NCI-H1694 (cell line): ENCODE data around the gene CCDC138.
"Not testable (repeated sequence)": the region's sequence is repeated elsewhere in the genome, so short reads cannot be mapped to it uniquely, and the experiment has no call there.

Source experiments
- DNase-seq: peaks from one replicate; lab custom pipeline; 2025; lab: John Stamatoyannopoulos, UW

Gene CCDC138, protein sequence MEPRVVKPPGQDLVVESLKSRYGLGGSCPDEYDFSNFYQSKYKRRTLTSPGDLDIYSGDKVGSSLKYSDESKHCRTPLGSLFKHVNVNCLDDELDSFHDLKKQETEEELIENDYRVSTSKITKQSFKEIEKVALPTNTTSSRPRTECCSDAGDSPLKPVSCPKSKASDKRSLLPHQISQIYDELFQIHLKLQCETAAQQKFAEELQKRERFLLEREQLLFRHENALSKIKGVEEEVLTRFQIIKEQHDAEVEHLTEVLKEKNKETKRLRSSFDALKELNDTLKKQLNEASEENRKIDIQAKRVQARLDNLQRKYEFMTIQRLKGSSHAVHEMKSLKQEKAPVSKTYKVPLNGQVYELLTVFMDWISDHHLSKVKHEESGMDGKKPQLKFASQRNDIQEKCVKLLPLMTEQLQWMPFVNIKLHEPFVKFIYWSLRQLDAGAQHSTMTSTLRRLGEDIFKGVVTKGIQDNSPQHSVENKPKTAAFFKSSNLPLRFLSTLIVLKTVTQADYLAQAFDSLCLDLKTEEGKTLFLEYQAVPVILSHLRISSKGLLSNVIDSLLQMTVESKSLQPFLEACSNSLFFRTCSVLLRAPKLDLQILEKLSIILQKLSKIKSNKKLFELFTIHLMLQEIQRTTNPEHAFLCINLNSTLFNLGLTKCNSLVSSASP

DNA sequence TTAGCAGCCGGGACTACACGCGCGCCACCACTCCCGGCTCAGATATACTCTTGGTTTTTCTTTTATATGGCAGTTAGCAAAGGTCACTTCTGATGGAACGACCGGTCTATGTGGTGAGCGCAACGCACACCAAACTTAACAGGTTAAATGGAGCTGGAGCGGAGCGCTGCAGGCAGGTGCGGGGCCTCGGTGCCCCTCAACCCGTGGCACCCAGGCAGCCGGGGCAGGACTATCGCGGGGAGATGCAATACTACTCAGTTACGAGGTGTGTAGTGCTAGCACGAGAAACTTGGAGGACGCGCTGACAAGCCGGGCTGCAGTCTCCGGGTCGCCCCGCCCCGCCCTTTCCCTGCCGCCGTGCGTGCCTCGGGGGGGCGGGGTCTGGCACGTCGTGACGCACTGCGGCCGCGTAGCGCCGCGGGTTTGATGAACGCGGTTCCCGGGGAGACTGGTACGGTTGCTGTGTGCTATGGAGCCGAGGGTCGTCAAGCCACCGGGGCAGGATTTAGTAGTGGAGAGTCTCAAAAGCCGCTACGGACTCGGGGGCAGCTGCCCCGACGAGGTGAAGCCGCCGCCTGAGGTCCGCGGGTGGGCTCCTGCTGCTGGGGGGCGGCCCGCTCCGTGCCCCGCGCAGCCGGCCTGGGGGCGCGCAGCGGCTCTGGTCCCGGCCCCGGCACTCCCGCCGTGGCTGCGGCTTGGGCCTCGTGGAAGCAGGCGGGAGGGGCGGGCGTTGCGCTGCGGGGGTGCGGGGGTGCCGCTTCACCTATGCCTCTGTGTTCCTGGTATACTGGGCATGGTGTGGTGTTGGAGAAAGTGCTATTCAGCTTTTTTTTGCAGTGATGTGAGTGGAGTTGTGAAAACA is at the start of gene CCDC138:
CCDC138 (plus strand) TSS at position 418 of the 862 bp plus-strand sequence; CDS start at position 470, 52 bp downstream.
- peak; percentile 86 for DNase-seq

DNA sequence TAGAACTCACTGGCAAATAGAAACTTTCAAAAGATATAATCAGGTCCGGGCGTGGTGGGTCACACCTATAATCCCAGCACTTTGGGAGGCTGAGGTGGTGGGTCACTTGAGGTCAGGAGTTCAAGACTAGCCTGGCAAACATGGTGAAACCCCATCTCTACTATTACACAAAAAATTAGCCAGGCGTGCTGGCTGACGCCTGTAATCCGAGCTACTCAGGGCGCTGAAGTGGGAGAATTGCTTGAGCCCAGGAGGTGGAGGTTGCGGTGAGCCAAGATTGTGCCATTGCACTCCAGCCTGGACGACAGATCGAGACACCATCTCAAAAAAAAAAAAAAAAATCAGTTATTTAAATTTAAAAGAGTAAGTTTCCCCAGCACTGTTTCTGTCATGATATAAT is 28.6 kb upstream of the CCDC138 start:
- DNase-seq = not testable (repeated sequence)

DNA sequence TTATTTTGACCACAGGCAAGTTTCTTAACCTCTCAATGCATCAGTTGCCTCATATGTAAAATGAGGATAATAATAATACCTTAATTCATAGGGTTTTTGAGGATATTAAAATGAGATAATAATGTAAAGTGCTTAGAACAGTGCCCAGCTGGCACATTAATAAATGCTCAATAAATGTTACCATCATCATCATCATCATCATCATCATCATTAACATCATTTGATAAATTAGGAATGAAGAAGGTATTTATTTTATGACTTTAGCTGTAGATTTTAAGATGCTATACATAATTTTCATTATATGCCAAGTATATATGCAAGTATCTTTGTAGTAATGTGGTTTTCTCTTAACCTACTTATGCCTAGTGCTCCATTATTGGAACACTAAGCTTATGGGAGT is 24.0 kb upstream of the CCDC138 start:
- DNase-seq = not testable (repeated sequence)

DNA sequence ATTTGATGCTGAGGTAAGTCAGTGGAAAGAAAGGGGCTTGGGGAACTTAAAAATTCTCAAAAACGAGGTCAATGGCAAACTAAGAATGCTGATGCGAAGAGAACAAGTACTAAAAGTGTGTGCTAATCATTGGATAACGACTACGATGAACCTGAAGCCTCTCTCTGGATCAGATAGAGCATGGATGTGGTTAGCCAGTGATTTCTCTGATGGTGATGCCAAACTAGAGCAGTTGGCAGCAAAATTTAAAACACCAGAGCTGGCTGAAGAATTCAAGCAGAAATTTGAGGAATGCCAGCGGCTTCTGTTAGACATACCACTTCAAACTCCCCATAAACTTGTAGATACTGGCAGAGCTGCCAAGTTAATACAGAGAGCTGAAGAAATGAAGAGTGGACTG is 19.9 kb upstream of the CCDC138 start:
- DNase-seq = not testable (repeated sequence)

DNA sequence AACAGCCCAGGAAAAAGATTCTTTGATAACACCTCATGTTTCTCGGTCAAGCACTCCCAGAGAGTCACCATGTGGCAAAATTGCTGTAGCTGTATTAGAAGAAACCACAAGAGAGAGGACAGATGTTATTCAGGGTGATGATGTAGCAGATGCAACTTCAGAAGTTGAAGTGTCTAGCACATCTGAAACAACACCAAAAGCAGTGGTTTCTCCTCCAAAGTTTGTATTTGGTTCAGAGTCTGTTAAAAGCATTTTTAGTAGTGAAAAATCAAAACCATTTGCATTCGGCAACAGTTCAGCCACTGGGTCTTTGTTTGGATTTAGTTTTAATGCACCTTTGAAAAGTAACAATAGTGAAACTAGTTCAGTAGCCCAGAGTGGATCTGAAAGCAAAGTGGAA is 18.7 kb upstream of the CCDC138 start:
- DNase-seq = not testable (repeated sequence)

DNA sequence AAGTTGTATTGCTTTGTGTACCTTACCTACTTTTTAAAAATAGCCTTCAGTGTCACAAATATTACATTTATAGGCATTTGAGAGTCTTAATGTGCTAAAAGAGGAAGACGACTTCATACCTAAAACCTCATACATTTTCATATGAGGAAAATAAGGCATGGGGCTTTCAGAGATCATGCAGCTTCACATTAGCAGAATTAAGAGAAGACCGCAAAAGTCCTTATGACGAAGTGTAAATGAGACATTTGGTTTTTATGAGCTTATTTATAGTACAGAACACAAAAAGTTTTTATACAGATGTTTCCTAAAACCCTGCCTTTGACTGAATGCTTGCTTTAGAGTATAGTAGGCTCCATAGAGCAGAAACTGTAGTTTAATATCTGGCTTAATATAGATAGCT is 10.1 kb upstream of the CCDC138 start:
- DNase-seq = no peak

DNA sequence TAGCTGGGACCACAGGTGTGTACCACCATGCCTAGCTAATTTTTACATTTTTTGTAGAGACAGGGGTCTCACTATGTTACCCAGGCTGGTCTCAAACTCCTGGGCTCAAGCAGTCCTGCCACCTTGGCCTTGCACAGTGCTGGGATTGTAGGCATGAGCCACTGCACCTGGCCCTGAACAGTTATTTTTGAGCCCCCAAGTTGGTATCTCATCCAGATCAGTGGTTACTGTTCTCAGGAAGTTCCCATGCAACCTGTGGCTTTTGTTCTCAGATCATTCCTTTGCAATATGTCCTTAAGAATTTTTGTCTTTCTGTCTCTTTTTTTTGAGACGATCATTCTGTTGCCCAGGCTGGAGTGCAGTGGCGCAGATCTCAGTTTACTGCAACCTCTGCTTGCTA is 7.7 kb upstream of the CCDC138 start:
- DNase-seq = no peak

DNA sequence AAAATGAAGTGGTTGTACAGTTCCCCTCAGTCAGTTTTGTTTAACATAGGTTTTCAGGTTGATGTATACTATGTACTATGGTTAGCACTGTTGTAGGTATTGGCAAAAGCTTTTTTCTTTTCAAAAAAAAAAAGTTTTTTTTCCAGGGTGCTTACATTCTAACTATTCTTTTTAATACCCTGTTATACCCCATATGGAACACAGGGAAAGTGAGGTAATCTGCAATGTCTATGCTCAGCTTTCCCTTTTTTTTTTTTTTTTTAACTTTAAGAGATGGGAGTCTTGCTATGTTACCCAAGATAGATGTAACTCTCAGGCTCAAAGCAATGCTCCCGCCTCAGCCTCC is 590 bp upstream of the CCDC138 start:
- DNase-seq = no peak

DNA sequence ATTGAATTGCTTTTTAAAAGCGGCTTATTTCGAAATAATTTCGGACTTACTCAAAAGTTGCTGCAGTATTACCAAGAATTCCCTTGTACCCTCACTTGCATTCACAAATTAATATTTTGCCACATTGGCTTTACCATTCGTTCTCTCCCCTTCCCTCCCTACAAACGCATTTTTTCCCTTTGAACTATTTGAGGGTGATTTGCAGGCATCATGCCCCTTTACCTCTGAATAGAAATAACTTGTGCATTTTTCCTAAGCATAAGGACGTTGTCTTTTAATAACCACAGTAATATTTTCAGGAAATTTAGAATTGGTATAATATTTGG is 608 bp downstream of the CCDC138 start:
- DNase-seq = no peak

DNA sequence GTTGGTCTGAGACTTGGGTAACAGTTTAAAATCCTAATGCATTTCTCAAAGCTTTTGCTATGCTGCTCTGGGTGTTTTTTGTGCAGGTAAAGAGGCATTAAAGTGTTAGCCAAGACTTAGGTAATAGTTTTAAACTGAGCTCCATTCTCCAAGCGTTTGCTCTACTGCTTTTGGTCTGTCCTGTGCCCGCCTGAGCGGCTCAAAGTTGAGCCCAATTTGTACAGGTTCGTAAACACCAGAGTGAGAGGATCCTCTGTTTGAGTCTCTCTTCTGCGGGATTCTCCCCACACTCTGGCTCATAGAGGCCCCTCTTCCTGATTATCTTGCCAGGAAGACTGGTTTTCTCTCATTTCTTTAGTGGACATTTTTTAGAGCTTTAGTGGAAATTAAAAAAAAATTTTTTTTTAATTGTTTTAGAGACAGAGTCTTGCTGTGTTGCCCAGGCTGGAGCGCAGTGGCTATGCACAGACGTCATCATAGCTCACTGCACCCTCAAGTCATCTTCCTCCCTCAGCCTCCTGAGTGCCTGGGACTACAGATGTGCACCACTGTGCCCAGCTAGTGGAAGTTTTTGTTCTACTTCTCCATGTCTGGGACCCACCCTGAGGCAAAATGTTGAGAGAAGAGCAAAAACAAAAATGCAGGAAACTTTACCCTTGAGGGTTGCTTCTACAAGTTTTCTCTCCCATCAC is 16.6 kb downstream of the CCDC138 start:
- no peak for DNase-seq

DNA sequence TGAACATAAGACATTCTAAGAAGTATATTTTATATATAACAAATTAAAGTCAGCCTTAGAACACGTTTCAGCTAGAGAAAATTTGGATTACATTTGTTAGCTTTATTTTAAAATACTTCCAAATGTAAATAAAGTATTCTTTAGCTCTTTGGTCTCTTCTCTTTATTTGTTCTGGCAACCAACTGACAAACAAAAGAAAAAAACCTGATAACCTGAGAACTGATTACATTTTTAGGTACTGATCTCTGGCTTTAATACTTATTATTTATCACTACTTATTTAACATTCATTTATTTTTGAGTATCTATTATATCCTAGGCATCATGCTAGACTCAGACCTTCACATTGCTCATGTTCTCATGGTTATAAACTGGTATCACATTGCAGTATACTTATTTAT is 18.5 kb downstream of the CCDC138 start:
- DNase-seq = no peak

DNA sequence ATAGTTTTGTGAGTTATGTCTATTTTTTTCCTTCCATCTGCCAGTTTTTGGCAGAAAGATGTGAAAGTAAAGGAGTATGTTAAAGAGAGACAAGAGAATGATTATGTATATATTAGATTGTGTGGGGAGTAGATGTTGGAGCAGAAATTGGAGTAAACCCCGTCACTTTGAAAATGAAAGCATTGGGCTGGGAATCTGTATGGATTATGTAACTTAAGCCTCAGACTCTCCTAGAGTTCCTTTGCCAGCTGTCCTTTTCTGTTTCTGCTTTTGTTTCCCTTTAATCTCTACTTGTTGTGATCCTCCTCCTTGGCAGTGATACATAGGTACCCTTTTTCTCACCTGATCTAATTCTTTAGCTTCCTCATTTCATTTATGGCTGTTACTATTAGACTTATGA is 19.2 kb downstream of the CCDC138 start:
- no peak for DNase-seq

DNA sequence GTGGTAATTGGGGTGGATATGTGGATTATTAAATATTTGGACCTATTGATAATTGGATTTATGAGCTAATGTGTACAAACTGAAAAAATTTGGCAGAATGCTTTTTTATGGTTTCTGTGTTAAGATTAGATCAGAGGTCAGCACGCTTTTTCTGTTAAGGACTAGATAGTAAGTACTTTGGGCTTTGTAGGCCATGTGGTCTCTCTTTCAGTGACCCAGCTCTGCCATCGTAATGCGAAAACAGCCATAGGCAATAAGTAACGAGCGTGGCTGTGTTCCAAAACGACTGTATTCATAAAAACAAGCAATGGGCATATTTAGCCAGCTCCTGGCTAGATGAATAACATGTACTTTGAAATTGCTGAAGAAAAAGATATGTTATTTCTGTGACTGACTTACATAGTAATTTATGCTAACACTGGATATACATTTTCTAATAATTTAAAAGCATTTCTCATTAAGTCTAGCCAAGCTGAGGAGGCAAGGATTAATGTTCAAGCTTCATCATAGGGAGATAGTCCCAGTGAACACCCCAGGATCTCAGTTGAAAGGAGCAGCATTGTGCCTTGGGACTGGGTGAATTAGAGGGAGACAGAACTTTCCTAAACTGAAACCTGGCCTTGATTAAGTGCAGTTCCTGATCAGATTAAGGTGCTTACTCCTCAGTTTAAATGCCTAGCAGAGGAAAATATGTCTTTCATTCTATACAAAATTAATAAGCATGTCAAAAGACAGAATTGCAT is 20.0 kb downstream of the CCDC138 start:
- DNase-seq = no peak

DNA sequence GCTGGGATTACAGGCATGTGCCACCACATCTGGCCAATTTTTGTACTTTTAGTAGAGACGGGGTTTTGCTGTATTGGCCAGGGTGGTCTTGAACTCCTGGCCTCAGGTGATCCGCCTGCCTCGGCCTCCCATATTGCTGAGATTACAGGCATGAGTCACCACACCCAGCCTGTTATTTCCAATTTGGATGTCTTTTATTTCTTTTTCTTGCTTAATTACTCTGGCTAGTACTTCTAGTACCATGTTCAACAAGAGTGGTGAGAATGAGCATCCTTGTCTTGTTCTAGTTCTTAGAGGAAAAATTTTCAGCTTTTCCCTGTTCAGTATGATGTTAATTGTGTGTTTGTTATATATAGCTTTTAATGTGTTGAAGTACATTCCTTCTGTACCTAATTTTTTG is 23.4 kb downstream of the CCDC138 start:
- DNase-seq = no peak

DNA sequence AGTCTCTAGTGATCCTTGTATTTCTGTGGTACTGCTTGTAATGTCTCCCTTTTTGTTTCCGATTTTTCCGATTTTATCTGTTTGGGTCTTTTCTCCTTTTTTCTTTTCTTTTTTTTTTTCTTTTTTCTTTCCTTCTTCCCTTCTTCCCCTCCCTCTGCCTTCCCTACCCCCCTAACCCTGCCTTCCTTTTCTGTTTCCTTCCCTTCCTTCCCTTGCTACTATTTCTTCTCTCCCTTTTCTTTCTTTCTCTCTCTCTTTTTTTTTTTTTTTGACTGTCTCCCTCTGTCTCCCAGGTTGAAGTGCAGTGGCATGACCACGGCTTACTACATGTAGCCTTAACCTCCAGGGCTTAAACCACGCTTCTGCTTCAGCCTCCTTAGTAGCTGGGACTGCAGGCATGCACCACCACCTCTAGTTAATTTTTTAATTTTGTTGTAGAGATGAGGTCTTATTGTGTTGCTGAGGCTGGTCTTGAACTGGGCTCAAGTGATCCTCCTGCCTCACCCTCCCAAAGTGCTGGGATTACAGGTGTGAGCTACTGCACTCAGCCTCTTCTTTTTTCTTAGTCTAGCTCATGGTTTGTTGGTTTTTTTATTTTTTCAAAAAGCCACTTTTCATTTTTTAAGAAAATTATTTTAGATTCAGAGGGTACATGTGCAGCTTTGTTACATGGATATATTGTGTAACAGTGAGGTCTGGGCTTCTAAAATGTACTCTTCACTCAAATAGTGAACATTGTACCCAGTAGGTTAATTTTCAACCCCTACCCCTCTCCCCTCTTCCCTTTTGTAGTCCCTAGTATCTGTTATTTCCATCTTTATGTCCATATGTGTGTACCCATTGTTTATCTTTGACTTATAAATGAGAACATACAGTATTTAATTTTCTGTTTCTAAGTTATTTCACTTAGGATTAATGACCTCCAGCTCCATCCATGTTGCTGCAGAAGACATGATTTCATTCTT is 24.7 kb downstream of the CCDC138 start:
- DNase-seq = no peak

DNA sequence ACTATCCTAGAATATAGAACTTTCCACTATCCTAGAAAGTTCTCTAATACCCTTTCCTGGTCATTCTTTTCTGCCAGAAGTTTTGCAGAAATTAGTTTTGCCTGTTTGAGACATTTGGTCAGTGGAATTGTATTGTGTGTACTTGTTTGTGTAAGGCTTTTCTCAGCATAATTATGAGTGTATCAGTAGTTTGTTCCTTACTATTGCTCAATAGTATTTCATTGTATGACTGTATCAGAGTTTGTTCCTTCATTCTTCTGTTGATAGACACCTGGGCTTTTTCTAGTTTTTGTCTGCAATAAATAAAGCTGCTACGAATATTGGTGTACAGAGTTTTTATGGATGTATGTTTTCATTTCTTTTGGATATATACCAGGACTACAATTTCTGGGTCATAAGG is 27.2 kb downstream of the CCDC138 start:
- DNase-seq = no peak

DNA sequence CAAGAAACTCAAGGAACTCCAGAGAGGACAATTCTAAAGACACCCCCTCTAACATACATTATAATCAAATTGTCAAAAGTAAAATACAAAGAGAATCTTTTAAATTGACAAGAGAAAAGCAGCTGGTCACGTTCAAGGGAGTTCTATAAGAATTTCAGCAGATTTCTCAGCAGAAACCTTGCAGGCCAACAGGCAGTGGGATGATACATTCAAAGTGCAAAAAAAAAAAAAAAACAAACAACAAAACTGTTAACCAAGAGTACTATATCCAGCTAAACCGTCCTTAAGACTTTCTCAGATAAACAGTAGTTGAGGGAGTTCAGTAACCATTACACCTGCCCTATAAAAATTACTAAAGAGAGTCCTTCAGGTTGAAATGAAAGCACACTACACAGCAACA is 33.9 kb downstream of the CCDC138 start:
- no peak for DNase-seq

DNA sequence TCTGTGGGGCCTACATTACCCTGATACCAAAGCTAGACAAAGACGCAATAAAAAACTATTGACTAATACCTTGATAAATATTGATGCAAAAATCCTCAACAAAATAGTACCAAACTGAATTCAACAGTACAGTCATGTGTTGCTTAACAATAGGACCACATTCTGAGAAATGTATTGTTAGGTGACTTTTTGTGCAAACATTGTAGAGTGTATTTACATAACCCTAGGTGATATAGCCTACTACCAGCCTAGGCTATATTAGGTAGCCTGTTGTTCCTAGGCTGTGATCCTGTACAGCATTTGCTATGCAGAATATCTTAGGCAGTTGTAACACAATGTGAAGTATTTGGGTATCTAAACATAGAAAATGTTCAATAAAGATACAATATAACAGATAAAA is 36.7 kb downstream of the CCDC138 start:
- no peak for DNase-seq

DNA sequence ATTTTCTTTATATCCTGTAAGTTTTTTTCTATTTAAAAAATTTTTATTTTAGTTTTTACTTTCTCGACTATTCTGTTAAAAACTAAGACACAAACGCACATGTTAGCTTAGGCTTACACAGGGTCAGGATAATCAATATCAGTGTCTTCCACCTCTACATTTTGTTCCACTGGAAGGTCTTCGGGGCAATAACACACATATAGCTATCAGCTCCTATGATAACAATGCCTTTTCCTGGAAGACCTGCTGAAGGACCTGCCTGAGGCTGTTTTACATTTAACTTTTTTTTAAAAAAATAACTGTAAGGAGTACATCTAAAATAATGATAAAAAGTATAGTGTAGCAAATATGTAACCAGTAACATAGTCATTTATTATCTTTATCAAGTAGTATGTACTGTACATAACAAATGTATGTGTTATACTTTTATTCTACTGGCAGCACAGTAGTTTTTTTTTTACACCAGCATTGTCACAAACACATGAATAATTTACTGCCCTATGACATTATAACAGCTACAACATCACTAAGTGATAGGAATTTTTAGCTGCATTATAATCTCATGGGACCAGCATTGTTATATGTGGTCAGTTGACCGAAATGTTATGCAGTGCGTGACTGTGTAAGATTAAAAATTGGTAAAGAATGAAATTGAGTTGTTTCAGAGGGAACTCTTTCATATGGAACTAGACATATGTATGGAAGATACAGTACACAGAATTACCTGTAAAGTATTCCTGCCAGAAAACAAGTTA is 37.9 kb downstream of the CCDC138 start:
- DNase-seq = no peak

DNA sequence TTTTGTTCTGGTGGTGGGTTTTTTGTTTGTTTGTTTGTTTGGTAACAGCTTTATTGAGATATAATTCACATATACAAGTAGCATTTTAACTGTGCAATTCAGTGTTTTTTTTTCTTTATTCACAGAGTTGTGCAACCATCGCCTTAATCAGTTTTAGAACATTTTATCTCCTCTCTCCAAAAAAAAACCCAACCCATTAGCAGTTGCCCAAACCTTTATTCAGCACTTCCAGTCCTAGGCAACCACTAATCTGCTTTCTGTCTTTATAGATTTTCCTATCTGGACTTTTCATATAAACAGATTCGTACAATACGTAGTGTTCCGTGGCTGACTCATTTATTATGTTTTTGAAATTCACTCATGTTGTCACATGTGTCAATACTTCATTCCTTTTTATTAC is 38.7 kb downstream of the CCDC138 start:
- no peak for DNase-seq
